GM20000 (cell line): ENCODE data around the gene SARDH.

Experiments used
- DNase-seq: peaks from one replicate; pipeline ENCODE4 v3.0.0; 2012; ENCODE audit warnings: low spot score
- CTCF ChIP-seq: IDR thresholded peaks from 2 replicates; pipeline ENCODE4 v1.5.1; 2012; ENCODE audit warnings: mild to moderate bottlenecking, control low read depth; ENCODE audit errors: extremely low read depth, missing control alignments

The SARDH gene

GRCh38 chr9:133704711-133705181 lies 33.4 kb downstream of the SARDH start:
- no peak for DNase-seq
- no peak for TF ChIP-seq CTCF

- no peak for TF ChIP-seq CTCF
- DNase-seq, result no peak
Observed at GRCh38 chr9:133703591-133704399, 34.4 kb downstream of the SARDH start.

GRCh38 chr9:133702798-133703590 lies 35.2 kb downstream of the SARDH start:
- no peak for DNase-seq
- TF ChIP-seq CTCF, result no peak

- no peak for DNase-seq
- TF ChIP-seq CTCF, result no peak
Observed at GRCh38 chr9:133701981-133702797, 36.0 kb downstream of the SARDH start.

- DNase-seq, result no peak
- TF ChIP-seq CTCF, result no peak
Observed at GRCh38 chr9:133701321-133701980, 36.7 kb downstream of the SARDH start.

GRCh38 chr9:133700819-133701320 lies 37.3 kb downstream of the SARDH start:
- no peak for TF ChIP-seq CTCF
- DNase-seq, result no peak
